Effector CD4-positive, alpha-beta T cell (primary cell): ENCODE data around the gene CEP164.
"Not testable (repeated sequence)": the region's sequence is repeated elsewhere in the genome, so short reads cannot be mapped to it uniquely, and the experiment has no call there.

ENCODE experiments used
- DNase-seq: peaks from one replicate; pipeline ENCODE4 v3.0.0-alpha.2; 2020

The CEP164 gene

DNA sequence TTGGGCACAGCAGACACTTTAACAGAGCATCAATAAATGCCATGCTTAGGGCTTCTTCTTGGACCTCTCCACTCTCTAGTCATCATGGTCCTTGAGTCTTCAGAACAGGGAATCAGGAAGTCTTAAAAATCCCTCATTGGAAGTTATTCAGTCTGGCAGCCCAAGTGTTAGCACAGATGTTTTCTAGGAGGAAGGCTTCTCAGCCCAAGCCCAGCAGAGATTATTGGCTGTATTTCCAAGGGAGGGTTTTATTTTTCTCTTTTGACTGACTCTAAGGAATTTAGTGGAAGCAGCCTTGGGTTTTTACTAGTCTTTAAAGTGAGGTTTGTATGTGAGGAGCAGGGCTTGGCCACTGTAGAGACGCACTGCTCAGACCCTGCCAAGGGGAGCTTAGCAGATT lies 41.9 kb downstream of the CEP164 start:
- DNase-seq, result no peak

- DNase-seq, result no peak
Measured at GRCh38 chr11:117371453-117371852, 43.8 kb downstream of the CEP164 start.

DNA sequence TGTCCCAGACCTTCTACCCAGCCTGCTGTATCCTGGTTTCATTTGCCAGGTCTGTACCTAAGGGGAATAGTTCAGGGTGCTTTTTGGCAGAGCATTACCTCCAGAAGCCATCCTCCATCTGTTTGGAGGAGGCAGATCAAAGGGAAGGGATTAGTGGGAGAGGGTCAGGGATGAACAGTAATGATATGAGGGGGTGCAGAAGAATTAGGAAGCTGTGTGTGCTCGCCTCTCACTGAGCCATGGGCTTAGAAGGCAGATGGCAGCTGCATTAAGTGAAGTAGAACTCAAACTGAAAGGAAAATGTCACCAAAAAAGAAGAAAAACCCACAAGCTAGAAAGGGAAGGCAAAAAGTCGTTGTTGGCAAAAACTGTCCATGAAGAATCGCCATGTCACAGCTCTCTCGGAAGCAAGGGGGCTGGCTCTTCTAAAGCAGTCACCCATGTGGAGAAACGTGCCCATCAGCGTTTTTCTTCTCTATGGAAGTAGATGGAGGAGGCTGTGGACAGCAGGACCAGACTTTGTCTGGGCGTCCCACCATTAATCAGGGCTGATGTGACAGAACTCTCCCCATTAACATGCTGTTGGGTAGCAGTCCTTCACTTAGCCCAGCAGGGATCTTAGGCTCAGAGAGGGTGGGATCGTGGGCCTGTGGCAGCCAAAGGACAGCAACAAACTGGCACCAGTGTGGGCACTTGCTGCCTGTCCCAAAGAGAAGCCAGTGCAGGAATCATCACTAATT lies 46.8 kb downstream of the CEP164 start:
- no peak for DNase-seq

DNA sequence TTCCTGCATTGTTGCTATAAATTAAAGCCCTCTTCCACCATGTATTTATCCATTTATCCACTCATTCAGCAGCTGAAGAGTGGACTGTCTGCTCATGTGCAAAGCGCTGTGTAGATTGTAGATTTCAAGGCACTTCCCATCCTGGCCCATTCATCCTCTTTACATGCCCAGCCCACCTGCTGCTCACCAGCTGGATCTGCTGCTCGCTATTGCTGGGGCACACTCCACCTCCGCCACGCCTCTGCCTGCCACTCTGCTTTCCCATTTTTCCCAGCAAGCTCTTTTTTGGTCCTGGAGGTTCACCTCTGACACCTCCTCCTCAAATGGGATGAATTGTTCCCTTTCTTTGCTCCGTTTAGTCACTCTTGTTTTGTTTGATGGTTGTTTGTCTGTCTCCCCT lies 48.3 kb downstream of the CEP164 start:
- DNase-seq, result no peak

GRCh38 chr11:117376517-117376916 lies 48.9 kb downstream of the CEP164 start:
- DNase-seq, result no peak

DNA sequence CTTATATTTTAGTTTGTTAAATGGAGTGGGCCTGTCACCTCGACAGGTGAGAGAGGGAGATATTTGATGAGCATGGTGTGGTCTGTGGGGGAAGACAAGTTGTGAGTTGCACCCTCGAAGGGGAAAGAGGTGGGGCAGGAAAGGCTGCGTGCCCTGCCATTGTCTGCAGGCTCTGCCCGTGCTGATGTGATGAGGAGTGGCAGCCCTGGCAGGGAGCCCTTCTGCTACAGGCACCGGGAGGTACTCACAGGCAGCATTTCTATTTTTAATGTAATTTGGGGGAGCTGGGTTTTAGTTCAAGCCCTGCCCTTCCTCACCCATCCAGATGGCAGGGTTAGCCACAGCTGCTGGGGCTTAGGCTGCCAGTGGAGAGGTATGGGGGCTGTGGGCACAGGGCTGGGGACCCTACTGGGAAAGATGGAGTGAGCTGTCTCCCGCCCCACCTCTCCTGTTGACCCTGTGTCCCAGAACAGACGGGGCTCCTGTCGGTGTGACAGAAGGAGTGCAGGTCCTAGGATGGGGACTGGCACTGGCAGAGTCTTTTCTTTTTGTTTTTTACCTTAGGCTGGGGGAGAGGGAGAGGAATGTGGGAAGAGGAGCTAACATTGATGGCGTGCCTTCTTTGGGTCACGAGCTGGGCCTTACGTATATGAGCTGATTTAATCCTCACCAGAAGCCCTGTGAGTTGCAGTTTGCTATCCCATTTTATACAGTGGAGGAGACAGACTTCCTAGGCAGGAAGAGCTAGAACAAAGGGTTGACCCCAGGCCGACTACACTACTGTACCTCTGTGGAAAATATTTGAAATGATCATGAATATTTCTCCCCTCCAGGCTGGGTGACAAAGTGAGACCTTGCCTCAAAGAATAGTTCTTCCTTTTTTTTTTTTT lies 51.6 kb downstream of the CEP164 start:
- DNase-seq, result no peak

DNA sequence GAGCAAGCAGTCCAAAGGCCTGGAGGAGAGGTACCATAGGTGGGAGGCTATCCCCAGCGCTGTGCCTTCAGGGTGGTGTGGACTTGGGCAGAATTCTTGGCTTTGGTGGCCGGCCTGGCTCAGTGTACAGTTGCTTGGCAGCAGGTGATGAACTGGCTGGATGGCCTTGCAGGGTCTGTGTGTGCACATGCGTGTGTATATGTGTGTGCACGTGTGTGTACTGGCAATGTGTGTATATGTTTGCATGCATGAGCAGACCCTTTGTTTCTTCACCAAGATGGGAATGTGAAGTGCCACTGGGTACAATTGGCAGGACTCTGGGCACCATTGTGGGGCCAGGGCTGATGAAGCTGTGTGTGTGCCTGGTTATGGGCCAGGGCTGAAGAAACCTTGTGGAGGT lies 53.0 kb downstream of the CEP164 start:
- no peak for DNase-seq

GRCh38 chr11:117381481-117382387 lies 54.1 kb downstream of the CEP164 start:
- DNase-seq, result no peak

GRCh38 chr11:117382746-117383145 lies 55.1 kb downstream of the CEP164 start:
- no peak for DNase-seq

DNA sequence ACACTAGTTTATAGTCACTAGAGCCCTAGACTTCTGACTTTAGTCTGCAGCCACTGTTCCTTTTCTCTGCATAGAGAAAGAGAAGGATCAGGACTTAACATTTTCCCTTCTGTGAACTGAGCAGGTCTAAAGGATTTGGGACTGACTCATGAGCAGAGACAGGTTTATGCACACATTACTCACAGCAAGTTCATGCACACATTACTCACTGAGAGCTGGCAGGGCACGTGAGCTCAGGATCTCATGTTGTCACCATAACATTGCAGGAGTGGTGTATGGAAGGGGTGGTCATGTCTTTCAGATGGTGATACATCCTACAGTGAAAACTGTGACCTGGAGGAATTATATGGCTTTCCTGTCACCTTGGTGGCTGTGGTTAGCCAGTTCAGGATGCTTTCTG lies 56.4 kb downstream of the CEP164 start:
- DNase-seq, result no peak

DNA sequence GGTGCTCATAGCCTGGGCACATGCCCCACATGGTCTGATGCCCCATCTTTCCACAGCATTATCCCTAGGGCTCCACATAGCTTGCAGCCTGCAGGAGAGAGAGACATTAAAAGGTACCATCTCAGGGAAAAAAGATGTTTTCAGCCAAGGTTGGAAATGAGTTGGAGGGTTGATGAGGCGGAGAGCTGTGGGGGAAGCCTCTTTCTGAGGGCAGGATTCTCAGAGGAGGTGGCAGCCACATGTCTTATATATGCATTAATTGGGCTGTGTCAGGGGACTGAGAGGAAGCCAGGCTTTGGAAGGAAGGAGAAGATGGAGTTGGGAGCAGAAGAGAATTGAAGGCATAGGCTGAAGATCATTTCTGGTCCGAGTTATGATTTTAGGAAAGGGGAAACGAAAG lies 57.8 kb downstream of the CEP164 start:
- DNase-seq, result no peak

GRCh38 chr11:117385906-117386305 lies 58.3 kb downstream of the CEP164 start:
- DNase-seq, result no peak

DNA sequence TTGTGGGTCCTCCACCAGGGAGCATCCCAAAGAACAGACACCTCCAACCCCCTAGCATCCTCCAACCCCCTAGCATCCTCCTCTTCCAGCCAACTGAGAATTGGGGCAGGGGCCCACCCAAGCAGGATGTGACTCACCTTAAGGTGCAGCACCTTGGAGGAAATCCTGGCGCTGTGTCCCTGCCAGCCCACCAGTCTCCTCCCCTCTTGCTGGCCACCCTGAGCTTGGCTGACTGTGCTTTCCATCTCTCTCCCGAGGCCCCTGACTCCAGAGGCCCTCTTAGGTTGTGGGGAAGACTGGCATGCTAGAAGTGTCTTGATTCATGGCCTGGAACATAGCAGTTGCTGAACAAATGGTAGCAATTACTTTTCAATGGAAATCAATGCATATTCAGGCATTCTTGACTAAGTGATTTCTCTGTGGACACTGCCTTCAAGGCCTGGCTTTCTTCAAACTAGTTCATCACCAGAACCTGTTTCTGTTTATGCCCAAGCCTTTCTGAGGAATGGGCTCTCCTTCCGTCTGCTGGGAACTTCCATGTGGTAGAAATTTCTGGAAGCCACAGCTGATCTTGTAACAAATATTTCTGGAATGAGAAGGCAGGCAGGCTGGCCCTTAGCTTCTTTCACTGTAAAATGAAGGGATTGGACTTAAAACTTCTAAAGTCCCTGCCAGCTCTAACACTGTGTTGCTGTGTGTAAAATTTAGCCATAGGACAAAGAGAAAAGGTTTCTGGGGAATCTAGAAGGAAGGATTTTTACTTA lies 60.5 kb downstream of the CEP164 start:
- DNase-seq, result no peak

DNA sequence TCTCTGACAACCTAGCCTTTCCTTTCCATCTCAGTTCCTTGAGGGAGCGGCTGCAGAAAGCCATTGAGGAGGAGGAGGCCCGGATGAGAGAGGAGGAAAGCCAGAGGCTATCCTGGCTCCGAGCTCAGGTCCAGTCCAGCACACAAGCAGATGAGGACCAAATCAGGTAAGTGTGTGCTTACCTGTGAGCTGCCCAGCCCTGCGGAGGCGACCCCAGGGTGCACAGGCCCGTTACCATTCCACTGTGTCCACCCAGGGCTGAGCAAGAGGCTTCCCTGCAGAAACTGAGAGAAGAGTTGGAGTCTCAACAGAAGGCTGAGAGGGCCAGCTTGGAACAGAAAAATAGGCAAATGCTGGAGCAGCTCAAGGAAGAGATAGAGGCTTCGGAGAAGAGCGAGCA lies 63.1 kb downstream of the CEP164 start:
- DNase-seq, result no peak

DNA sequence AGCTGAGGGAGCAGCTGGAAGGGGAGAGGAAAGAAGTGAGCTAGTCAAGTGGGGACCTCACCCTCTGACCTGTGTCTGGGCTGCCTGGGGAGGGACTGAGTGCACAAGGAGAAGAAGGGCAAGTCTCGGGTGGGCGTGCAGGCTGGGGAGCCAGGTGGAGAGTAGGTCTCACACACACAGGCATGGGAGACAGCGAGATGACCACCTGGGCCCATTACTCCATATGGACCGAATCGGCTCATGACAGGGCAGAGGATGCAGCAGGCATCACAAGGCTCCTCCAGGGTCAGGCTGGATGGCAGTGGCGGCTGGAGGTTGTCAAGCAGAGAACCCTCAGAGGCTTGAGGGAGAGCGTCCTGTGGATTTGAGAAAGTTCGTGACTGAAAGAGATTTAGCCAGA lies 63.5 kb downstream of the CEP164 start:
- DNase-seq, result no peak

GRCh38 chr11:117392001-117392690 lies 64.5 kb downstream of the CEP164 start:
- no peak for DNase-seq

GRCh38 chr11:117392979-117393378 lies 65.3 kb downstream of the CEP164 start:
- DNase-seq, result no peak

- DNase-seq, result no peak
Measured at GRCh38 chr11:117394221-117394925, 66.7 kb downstream of the CEP164 start.

DNA sequence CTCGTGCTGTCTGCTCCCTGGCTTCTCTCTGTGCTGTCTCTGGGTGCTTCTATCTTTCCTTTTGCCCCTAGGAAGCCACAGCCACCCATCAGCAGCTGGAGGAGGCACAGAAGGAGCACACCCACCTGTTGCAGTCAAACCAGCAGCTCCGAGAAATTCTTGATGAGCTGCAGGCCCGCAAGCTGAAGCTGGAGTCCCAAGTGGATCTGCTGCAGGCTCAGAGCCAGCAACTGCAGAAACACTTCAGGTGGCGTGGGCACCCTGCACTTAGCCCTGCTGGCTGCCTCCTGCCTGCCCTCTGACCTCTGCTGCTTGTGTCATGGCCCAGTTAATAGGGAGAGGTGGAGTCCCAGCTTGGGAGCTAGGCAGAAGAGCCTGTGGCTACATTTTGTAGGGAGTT lies 67.8 kb downstream of the CEP164 start:
- no peak for DNase-seq

- DNase-seq, result no peak
Measured at GRCh38 chr11:117396970-117397369, 69.3 kb downstream of the CEP164 start.

GRCh38 chr11:117398618-117399017 lies 71.0 kb downstream of the CEP164 start:
- not testable (repeated sequence) for DNase-seq
